ENCODE results near the gene CORO1C.
A peak's percentile ranks its signal among the peaks of the same experiment; 100 is the strongest.
"Not testable (repeated sequence)": the region's sequence is repeated elsewhere in the genome, so short reads cannot be mapped to it uniquely, and the experiment has no call there.

CORO1C gene

DNA sequence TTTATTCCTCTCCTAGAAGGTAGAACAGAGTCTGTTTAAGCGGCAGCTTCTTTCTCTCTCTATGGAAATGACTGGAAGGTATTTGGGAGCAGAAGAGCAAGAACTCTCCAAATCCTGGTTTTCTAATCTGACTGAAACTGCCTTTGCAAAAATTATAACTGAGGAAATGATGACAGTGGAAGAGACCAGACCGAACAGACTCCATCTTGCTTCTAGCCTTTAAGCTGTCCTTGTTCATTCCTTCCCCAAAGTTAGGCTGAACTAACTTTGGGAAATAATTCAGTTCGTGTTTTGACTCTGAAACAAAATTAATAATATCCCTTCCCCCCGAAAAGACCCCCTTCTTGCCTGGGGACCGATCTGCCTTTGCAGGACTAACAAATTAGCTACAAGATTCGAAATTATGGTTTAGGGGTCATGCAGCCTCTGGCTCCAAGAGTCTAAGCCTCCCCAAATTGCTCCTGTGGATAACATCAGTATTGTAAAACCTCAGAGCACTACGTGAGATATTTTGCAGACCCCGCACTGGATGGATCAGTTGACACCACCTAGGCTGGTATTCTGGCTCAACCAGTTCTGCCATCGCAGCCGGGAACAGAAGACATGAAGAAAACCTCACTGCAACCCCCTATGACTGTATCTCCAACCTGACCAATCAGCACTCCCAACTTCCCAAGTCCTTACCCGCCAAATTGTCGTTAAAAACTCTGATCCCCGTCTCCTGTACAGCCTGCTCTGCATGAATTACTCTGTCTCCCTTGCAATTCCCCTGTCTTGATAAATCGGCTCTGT lies 111.8 kb downstream of the CORO1C start:
- DNase-seq (ENCODE audit: low read depth): no peak
- in situ Hi-C loops (cut with HindIII; ENCODE audit: low sequenced_read_pairs): no loop called here
- TF ChIP-seq, protein P1, sequence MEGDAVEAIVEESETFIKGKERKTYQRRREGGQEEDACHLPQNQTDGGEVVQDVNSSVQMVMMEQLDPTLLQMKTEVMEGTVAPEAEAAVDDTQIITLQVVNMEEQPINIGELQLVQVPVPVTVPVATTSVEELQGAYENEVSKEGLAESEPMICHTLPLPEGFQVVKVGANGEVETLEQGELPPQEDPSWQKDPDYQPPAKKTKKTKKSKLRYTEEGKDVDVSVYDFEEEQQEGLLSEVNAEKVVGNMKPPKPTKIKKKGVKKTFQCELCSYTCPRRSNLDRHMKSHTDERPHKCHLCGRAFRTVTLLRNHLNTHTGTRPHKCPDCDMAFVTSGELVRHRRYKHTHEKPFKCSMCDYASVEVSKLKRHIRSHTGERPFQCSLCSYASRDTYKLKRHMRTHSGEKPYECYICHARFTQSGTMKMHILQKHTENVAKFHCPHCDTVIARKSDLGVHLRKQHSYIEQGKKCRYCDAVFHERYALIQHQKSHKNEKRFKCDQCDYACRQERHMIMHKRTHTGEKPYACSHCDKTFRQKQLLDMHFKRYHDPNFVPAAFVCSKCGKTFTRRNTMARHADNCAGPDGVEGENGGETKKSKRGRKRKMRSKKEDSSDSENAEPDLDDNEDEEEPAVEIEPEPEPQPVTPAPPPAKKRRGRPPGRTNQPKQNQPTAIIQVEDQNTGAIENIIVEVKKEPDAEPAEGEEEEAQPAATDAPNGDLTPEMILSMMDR (IDR thresholded peaks at IDR 0.05; ENCODE audit: low read depth, low read length, missing control alignments): no peak
- no peak overlapping the region for H3K4me3 ChIP-seq (ENCODE audit: low read depth, low read length)

DNA sequence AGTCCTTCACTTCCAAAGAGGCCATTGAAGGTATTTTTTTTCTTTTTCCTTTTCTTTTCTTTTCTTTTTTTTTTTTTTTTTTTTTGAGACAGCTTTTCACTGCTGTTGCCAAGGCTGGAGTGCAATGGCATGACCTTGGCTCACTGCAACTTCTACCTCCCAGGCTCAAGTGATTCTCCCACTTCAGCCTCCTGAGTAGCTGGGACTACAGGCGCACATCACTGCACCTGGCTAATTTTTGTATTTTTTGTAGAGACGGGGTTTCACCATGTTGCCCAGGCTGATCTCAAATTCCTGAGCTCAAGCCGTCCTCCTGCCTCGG lies 112.4 kb downstream of the CORO1C start:
- DNase-seq (ENCODE audit: low read depth); H3K4me3 ChIP-seq (ENCODE audit: low read depth, low read length); in situ Hi-C loops (cut with HindIII; ENCODE audit: low sequenced_read_pairs): not testable (repeated sequence)

DNA sequence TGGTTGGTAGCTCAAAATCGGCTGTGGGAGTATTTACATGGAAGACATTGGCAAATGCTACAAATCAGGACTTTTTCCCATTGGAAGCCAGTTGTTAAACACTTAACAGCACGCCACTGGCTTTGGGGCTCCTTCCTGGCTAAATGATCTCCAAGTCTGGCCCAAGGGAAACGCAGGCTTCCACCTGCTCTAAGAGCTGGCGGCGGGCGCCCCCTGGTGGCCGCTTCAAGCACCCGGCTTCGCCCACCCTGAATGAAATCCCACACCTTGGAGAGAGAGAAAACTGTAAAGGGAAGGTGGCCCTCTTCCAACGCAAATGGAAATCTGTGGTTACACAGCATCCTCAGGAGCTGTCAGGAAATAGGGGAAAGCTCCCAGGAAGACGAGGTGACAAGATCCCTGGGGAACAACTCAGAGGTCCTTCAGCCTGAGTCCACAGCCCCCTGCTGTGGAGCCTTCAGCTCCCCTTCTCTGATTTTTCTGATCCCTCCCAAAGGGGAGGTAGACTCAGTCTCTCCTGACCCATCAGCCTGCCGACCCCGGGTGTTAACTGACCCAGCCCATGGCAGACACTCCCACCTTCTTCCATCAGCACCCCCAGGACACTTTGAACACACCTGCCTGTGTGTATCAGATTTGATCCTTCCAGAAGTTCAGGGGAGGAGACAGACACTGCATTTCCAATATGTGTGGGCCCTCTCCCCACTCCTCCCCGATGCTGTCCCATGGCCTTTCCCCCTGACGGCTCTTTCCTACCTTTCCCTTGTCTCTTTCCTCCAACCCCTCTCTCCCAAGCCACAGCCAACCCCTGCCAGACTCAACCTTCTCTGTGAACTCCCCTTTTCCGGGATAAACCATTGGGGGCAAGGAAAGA lies 113.0 kb downstream of the CORO1C start:
- peak; percentile 86 for DNase-seq (ENCODE audit: low read depth)
- in situ Hi-C loops (cut with HindIII; ENCODE audit: low sequenced_read_pairs): no loop called here

DNA sequence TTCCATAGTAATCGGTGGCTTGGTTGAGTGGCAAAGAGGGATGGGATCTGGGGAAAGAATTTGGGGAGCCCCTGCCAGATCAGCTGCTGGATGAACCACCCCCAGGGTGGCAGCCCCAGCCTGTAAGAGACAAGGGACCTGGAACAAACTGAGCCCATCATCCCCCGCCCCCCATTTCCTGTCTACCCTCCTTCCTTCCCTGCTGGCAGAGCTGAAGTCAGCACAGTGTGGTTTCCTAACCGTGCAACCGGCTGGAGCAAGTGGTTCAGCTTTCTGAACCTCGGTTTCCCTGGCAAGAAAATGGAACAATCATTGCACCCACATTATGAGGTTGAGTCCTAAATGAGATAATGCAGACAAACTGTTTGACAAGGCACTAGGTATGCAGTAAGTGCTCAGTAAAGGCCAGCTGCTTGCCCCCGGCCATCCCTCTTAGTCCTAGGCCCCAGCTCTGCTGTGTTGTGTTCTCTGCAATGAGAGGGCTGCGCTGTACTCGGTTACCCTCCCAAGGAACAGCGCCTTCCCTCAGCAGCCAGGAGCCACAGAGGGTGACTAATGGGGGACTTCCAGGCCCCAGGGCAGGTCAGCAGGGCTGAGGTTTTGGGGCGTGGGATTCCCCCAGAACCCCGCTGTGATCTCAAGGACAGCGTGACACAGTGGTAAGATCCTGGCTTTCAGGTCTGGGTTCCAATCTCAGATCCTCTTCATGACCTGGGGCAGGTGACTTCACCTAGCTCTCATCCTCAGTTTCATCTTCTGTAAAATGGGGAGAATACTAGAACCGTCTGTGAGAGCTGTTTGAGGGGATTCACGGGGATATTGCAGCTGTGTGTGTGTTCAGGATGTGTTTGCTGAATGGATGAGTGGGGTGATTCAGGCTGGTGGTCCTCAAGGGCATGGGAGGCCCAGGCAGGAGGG lies 114.1 kb downstream of the CORO1C start:
- no peak for DNase-seq (ENCODE audit: low read depth)
- TF ChIP-seq, protein P1 (IDR thresholded peaks at IDR 0.05; ENCODE audit: low read depth, low read length, missing control alignments): no peak
- in situ Hi-C loops (cut with HindIII; ENCODE audit: low sequenced_read_pairs): no loop called here
- H3K4me3 ChIP-seq (ENCODE audit: low read depth, low read length): no peak overlapping the region

More for the DNA sequence above, 113.0 kb downstream of the CORO1C start:
- H3K4me3 ChIP-seq (ENCODE audit: low read depth, low read length): no peak overlapping the region
- TF ChIP-seq, protein P1 (IDR thresholded peaks at IDR 0.05; ENCODE audit: low read depth, low read length, missing control alignments): peak; percentile 94

GRCh38 chr12:108616359-108616758 lies 115.0 kb downstream of the CORO1C start:
- H3K4me3 ChIP-seq (ENCODE audit: low read depth, low read length): no peak overlapping the region
- in situ Hi-C loops (cut with HindIII; ENCODE audit: low sequenced_read_pairs): no loop called here
- DNase-seq (ENCODE audit: low read depth): no peak
- TF ChIP-seq, protein P1 (IDR thresholded peaks at IDR 0.05; ENCODE audit: low read depth, low read length, missing control alignments): no peak

DNA sequence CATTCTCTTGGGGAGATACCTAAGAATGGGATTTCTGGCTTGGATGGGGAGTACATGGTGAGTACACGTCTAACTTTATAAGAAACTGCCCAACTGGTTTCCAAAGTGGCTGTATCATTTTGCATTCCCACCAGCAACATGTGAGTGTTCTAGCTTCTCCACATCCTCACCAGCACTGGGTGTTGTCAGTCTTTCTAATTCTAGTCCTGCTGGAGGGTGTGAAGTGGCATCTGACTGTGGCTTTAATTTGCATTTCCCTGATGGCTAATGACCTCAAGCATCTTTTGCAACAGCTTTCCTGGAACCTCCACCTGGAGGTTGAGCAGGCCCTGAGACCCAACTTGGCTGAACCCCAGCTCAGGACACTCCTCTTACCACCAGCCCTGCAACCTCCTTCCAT lies 115.4 kb downstream of the CORO1C start:
- TF ChIP-seq, protein P1 (IDR thresholded peaks at IDR 0.05; ENCODE audit: low read depth, low read length, missing control alignments): no peak
- no peak overlapping the region for H3K4me3 ChIP-seq (ENCODE audit: low read depth, low read length)
- in situ Hi-C loops (cut with HindIII; ENCODE audit: low sequenced_read_pairs): no loop called here
- DNase-seq (ENCODE audit: low read depth): no peak
